Daoy (cell line): Measurements from ENCODE around the gene HOXD10. TPM values are rescaled to one million over a fixed set of nuclear protein-coding genes. Genes with fewer than 3 reads are reported as not detected.

Experiments
- DNase-seq: peaks from one replicate; pipeline ENCODE4 v3.0.0-alpha.2; 2015; ENCODE audit warnings: low read depth
- total RNA-seq: library from RNA; depleted of rRNA; stranded (reverse); fragments of >200 nt; shearing (Covaris generic); gene quantifications from 2 replicates; pipeline ENCODE4 v1.2.3, GENCODE V29; 2014

Gene HOXD10
- total RNA-seq, 1 experiment from 2014 or later, result 14.8 TPM

DNA sequence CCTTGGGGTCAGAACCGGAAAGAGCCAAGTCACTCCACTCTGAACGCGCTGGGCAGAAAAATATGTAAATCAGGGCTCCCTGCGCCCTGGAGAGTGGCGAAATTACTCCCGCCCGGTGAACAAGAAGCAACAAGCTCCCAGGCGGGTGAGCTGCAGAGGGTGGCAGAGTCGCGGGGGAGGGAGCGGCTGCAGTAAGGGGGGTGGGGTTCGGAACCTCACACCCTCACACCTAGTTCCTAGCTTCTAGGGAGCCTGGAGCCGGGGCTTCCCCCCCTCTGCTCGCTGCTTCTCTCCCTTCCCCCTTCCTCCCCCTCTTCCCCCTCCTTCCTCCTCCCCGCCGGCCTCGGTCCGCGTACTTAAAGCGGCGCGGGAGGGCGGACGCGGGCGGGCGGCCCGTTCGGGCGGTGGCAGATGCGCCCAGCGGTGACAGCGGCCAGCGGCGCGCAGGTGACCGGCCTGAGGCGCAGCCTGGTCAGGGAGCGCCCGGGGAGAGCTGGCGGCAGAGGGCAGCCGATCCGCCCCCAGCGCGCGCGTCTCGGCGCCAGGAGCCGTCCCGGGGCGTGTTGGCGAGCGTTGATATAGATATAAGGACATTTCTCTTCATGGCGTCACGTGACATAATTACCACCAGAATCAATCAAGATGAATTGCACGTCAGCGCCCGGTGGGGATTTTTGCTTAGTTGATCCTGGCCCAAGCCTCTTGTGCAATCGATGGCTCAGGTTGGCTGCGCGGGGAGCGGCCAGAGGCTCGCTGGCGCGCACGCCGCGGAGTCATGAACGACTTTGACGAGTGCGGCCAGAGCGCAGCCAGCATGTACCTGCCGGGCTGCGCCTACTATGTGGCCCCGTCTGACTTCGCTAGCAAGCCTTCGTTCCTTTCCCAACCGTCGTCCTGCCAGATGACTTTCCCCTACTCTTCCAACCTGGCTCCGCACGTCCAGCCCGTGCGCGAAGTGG, 9.7 kb upstream of the HOXD10 start, which contains the start of gene HOXD11:
Gene HOXD11 (plus strand): TSS at position 700 of the 959 bp plus-strand sequence. CDS start 76 bp downstream, at position 776.
- peak; percentile 74 for DNase-seq

DNA sequence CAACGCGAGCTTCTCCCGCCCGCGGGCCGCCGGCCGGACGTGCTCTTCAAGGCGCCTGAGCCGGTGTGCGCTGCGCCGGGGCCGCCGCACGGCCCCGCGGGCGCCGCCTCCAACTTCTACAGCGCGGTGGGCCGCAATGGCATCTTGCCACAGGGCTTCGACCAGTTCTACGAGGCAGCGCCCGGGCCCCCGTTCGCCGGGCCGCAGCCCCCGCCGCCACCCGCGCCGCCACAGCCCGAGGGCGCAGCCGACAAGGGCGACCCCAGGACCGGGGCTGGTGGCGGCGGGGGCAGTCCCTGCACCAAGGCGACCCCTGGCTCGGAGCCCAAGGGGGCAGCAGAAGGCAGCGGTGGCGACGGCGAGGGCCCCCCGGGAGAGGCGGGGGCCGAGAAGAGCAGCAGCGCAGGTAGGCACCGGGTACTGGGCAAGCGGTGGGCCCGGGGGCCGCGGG, 8.8 kb upstream of the HOXD10 start:
- DNase-seq, result peak; percentile 47

DNA sequence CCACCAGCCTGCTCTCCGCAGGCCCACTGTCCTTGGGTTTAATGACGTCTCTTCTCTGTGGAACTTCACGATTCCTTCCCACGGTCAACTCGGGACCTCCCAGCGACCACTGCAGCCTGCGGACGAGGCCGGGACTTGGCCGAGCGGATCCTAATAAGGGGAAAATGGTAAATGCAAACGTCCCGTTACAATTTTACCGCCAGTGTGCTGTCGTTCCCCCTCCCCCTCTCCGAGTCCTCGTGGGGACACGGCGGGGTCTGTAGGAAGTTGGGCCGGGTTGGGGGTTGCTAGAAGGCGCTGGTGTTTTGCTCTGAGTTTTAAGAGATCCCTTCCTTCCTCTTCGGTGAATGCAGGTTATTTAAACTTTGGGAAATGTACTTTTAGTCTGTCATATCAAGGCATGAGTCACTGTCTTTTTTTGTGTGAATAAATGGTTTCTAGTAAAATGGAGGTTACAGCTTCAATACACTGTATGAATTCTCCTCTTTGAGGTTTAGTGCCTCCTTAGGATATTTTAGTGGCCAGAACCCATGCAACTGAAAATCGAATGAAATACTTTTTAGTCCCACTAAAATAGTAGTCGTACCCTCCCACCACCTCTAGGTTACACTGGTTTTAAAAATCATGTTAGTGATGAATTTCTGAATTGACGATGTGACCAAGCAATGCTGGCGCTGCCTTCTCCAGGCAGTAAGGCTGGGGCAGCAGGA, 7.2 kb upstream of the HOXD10 start:
- DNase-seq, result no peak

DNA sequence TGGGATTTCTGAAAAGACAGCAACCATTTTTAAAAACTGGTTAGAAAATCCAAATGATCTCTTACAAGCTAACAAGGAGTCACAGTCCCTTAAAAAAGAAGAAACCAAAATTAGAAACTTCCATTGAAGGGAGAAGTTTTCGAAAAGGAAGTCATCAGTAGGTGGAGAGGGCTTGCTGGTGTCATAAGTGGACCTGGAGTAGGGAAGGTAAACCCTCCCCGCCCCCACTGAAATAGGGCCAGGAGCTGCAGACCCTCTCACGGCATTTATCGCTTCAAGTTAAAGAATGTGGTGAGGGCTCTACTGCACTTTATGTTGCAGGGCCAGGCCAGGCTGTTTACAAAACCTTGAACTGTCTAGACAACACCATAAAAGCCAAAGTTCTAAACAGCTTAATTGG, 6.6 kb upstream of the HOXD10 start:
- no peak for DNase-seq

DNA sequence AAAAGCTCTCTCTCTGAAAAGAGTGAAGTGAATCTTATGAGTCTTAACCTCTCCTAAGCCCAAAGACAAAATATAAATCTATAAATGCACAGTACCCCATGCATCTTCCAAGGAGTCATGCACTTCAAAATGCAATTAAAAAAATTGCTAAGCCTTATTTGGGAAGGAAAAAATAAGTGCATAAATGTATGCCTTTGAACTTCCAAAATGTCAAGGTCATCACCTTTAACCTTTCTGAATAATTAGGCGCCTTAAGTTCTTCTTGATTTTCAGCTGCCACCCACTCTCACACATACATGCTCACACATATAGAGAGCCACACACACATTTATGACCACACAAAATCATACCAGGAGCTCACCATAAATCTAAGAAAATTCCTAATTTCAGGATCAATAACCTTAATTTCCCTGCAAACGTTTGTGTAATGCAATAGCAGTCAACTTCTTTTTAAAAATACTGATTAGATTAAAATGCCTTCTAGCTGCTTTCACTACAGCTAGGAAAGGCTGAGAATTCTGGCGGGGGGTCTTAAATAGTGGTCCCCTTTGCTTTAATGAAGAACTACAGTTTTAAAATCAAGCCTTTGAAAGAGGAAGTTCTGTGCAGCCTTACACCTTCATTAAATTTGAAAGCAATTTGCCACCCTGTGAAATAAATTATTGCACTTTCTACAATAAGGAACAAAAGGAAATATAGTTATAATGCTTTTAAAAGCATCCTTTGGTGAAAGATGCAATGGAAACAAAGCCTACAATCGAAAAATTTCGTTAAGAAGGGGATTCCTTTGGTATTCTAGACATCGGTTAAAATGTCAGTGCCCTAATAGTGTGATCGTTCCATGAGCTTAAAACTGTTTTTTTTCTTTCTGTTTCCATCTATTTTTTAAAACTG, 5.9 kb upstream of the HOXD10 start:
- DNase-seq, result no peak

DNA sequence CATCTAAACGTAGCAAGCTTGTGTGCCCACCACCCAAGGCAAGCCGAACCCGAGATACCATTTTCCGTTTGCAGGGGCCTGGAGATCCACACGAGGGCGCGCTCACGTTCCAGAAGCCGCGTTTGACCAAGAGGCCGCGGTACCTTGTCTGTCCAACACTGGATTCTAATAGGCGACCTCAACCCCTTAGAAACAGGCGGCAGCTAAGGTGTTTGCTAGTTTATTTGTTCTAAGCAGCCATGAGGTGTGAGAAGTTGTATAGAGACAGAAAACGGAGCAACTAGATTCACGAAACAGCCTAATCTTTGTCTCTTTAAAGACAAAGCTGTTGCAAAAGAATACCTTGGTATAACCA, 5.3 kb upstream of the HOXD10 start:
- DNase-seq, result peak; percentile 69

DNA sequence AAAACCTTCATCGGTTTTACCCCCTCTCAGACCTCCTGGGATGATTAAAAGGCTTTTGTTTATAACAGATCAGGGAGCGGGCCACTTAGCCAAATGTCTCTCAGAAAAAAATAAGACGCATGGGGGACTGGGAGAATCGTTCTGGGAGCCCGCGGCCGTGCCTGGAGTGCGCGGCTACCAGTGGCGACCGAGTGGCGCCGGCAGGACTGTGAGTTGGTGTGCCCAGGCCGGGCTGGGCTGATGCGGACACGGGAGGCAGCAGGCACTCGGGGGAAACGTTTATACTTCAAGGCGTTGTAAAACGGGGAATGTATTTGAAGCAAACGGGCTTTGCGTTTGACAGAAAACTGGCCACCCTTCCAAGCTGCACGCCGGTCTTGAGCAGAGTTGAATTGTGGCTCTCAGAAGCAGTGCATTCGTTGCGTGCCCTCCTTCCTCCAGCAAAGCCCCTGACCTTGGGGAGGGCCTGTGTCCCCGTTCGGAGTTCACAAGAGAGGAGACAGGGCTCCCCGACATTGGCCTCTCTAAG, 4.7 kb upstream of the HOXD10 start:
- no peak for DNase-seq

DNA sequence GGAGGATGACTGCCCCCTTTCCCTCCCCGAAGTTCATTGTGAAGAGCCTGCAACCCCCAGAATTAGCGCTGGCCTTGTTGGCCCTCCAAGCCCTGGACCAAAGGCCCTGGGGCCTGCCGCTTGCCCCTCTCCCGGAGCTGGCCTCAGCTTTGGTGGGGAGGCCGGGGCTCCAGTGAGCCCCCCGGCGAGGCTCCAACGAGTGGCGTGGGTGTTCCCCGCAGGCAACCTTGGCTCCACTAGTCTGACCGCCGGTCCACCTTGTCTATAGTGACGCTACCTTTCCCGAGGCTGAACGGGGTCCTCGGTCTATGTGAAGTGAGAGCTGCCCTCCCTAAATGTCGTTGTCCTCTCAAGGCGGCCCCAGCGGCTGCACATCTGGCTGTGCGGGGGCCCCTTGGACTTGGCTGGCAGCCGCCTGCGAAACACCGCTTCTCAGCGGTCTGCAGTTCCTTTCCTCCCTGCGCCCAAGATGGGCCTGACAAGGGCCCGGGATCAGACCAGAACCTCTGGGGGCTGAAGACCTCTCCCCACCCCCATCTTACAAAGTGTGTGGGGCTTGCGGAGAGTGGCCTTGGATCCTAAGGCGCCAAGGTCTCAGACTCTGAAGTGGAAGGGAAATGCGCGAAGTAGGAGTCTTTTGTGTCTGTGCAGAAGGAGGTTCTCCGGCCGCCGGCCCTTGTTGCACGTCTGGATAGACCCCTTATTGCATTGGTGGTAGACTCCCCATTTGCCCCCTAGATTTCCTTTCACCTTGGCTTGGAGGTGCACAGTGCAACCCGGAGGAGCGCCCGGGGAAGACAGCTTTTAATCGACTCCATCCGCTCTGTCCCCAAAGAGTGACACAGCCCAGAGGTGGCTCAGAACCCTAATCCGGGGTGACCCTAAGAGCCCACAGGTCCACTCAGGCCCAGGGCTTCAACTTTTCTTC, 3.9 kb upstream of the HOXD10 start:
- no peak for DNase-seq

DNA sequence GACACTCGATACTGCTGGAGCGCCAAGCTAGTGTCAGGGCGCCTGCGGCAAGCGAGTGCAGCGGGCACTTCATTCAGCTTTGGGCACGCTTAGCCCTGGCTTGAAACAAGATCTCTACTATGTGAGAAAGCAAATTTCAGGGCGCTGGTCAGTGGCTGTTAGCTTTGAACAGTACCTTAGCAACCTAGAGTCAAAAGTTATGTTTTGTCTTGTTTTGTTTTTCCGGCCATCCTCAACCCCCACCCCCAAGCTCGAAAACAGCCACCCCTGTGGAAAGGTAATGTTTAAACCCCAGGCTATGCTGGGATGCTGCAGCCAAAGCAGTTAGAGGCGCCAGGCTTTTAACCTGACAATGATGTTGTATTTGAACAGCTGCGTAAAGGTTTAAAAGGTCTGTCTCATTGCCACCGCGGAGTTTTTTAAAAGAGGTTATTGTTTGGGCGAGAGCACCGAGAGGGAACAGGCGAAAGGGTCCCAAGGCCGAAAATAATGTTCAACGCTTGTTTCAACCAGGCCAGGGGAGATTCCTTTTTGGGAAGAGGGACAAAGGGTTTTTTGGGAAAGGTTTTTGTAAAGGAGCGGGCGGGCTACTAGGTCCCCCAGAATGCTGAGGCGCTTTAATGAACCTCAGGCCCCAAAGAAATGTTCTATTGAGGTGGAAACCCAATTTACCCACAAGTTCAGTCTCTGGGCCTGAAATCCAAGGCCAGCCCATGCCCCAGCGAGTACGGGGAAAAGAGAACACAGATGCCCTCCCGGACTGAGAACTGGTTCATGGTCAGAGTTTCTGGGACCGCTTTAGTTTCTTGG, 2.3 kb upstream of the HOXD10 start:
- no peak for DNase-seq

DNA sequence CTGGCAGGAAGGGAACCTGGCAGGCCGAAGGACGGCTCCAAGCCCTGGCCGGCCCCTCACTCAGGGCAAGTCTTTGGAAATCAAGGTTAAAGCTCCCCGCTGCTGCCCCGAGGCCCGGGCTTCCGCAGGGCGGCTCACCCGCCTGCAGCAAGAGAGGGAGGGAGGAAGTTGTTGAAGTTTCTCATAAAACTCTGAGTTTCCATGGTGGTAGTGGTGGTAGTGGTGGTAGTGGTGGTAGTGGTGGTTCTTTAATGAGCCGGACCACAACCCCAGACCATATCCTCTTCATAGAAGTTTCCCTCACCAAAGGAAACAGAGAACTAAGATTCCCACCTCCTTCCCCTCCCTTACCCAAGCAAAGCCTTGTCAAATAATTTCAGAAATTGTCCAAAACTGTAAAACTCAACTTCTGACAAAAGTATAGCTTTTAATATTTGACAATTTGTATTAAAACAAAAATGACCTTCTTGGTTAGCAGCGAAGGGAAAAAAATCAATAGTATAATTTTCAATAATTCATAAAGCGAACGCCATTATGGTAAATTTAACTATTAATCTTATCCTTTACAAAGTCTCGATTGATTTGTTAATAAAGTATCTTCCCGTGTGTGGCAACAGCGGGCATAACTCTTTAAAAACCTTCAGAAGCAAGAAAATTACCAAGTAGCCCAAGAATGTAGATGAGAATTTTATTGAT, 1.5 kb upstream of the HOXD10 start:
- no peak for DNase-seq

DNA sequence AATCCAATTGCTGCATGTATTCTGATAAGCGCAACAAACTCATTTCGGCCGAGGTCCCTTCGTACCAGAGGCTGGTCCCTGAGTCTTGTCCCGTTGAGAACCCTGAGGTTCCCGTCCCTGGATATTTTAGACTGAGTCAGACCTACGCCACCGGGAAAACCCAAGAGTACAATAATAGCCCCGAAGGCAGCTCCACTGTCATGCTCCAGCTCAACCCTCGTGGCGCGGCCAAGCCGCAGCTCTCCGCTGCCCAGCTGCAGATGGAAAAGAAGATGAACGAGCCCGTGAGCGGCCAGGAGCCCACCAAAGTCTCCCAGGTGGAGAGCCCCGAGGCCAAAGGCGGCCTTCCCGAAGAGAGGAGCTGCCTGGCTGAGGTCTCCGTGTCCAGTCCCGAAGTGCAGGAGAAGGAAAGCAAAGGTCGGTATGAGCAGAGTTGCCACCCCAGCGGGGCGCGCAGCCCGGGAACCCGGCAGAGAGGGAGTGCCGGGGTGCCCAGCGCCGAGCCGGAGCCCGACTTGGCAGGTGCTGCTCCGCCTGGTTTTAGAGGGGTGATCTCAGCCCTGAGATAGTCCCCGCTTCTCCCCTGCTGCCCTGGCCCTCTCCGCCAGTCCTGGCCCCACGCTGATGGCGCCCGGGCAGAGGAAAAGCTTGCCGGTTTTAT, 714 bp downstream of the HOXD10 start:
- no peak for DNase-seq

DNA sequence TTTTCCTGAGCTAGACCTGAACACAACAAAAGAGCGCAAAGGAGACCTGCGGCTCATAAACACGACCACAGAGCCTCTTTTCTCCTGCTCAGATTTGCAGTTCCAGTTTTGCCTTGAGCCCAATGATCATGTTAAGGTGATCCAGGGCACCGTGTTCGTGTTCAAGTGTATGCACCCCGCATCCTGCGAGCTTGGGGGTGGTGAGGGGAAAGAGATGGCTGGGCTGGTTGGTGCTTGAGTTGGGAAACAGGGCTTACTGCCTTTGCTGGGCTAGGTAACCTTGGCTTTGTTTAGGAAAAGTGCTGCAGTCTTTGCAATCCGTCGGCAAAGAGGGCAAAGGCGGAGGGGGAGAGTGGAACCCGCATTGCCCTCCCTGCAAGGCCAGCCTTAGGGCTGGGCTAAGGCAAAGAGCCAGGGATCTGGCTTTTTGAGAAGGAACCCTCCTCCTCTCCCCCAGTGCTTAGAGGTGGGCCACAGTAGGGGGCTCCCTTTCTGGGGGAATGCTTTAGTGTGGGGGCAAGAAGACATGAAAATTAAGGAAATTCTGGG, 1.3 kb downstream of the HOXD10 start:
- DNase-seq, result no peak

DNA sequence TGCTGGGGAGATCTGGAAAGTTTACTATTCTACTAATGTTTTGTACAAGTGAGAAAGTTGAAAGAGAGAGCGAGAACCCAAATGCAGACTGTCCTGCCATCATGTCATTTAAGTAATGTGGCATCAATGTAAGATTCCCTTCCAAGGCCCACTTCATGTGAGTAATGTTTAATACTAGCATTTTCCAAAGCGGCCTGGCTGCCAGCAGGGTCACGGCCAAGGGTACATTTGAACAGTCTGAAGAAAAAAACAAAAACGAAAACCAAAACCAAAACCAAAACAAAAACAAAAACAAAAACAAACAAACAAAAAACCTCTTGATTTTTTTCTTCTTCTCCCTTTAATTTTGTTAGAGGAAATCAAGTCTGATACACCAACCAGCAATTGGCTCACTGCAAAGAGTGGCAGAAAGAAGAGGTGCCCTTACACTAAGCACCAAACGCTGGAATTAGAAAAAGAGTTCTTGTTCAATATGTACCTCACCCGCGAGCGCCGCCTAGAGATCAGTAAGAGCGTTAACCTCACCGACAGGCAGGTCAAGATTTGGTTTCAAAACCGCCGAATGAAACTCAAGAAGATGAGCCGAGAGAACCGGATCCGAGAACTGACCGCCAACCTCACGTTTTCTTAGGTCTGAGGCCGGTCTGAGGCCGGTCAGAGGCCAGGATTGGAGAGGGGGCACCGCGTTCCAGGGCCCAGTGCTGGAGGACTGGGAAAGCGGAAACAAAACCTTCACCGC, 2.2 kb downstream of the HOXD10 start:
- DNase-seq, result peak; percentile 39

DNA sequence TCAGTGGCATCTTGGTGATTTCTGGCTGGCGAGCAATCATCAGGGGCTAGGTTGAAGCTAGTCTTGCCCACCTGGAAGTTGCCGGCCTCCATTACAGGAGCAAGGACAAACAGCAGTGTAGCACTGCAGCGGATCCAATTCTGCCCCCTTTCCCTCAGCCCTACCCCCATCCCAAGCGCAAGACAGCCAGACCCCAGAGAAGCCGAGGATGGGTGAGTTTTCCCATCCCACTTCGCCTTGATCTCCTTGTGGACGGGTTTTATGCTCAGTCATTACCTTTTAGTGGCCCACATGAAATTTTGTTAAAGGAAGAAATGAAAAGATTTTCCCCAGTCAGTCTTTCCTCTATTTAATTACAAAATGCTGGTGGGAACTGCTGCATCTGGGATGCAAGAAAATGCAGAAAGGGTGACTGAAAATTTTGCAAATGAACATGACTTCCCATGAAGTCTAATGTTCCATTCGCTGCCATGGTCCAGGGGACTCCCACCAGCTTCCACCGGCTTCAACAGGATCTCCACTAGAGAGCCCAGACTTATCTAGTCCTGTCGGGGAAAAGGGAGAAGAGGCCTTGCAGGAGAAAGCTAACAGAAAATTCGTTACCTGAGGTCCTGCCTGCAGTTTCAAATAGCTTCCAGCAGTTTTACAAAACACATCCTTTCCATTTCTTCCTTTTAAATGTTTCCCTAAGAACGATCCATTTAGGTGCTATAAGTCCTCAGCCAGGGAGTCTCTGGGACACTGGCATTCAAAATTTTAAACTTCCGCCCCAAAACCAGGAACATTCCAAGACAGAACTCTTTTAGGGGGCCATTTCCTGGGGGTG, 4.0 kb downstream of the HOXD10 start:
- DNase-seq, result no peak

DNA sequence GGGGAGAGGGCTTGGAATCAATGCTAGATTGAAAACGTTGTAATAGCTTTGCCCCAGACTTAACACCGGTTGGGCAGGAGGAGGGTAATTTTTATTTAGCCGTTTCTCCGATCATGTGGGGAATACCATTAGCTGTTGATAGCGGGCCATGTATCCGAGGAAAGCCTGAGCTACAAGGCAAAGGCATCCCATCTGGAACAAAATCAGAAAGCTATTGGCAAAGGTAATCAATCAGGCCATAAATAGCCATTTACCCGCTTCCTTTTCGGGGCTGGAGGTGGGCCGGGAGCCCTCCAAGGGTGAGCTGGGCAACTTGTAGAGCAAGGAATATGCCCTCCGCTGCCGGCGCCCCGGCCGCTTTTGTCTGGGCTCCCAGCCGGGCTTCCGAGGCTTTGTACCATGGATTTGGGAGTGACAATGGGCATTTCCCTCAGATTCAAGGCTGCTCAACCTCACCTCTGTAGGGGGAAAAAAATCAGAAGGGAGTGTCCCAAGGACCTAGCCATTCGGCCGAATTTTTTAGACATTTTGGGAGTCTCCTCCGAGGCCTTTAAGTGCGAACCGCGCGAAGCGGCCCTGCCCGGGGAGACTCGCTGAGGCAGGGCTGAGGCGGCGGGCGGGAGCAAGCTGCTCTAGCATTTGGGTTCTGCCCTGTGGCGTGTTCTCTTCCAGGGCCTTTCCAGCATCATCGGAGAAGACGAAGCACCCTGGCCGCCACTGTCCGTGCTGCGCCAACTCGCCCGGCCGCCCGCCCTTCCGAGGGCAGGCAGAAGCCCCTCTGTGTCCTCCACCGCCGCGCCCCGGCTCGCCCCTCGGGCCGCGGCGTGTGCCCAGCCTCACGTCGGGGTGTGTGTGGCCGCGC, 4.8 kb downstream of the HOXD10 start:
- DNase-seq, result no peak
